IMR-90 (cell line): ENCODE data around the gene FCHSD2. TPM values are rescaled to one million over a fixed set of nuclear protein-coding genes. Genes with fewer than 3 reads are reported as not detected.

Source experiments
- ATAC-seq: fragments of 200-7000 bp; cut with Tn5 transposase; 2 replicates; pipeline ENCODE4 v1.9.1; 2020; ENCODE audit warnings: low read depth, mild to moderate bottlenecking, moderate library complexity
- BruUV-seq: library from RNA; stranded (reverse); fragments of 400-500 nt; replicated peaks from 2 replicates; lab custom pipeline; 2021; lab: Mats Ljungman, UMichigan
- CTCF ChIA-PET: fragments of 300-600 bp; formaldehyde crosslinking; extraction: SDS; loops from one replicate; lab custom pipeline; 2021; ENCODE audit warnings: antibody characterized with exemption; lab: Yijun Ruan, JAX
- POLR2A ChIA-PET: fragments of 300-600 bp; sonication (Branson Sonifier 250); formaldehyde crosslinking; loops from one replicate; lab custom pipeline; 2022; ENCODE audit warnings: antibody characterized with exemption; ENCODE audit not compliant: unreplicated experiment; lab: Charles Lee
- DNase-seq: peaks from one replicate; pipeline ENCODE4 v3.0.0; 2013
- H2AFZ ChIP-seq: replicated peaks from 2 replicates; pipeline ENCODE3; 2013; ENCODE audit warnings: low read length, mild to moderate bottlenecking; ENCODE audit not compliant: poor library complexity
- H2AK5ac ChIP-seq: 2 replicates; pipeline ENCODE4 v1.6.1; 2013; ENCODE audit warnings: low read depth, low read length, inconsistent platforms
- H2AK9ac ChIP-seq: replicated peaks from 2 replicates; pipeline ENCODE3; 2013; ENCODE audit warnings: mild to moderate bottlenecking, low read depth, low read length, moderate library complexity; ENCODE audit not compliant: poor library complexity
- H2BK120ac ChIP-seq: 2 replicates; pipeline ENCODE4 v1.6.1; 2013; ENCODE audit warnings: low read depth, low read length, inconsistent platforms
- H2BK15ac ChIP-seq: 3 replicates; pipeline ENCODE4 v1.6.1; 2013; ENCODE audit warnings: low read depth, low read length, inconsistent platforms
- H2BK20ac ChIP-seq: 2 replicates; pipeline ENCODE4 v1.6.1; 2013; ENCODE audit warnings: low read depth, mild to moderate bottlenecking, inconsistent platforms, low read length, moderate library complexity
- H2BK5ac ChIP-seq: 2 replicates; pipeline ENCODE4 v1.6.1; 2013; ENCODE audit warnings: mild to moderate bottlenecking, low read depth, low read length, inconsistent platforms; ENCODE audit not compliant: poor library complexity, severe bottlenecking
- H3K14ac ChIP-seq: replicated peaks from 2 replicates; pipeline ENCODE4 v1.6.1; 2013; ENCODE audit warnings: low read depth, low read length, inconsistent platforms
- H3K18ac ChIP-seq: 2 replicates; pipeline ENCODE4 v1.6.1; 2013; ENCODE audit warnings: low read depth, low read length, control low read depth
- H3K23ac ChIP-seq: 2 replicates; pipeline ENCODE4 v1.6.1; 2013; ENCODE audit warnings: low read depth, low read length, inconsistent platforms
- H3K27ac ChIP-seq: 2 replicates; pipeline ENCODE4 v1.5.1; 2013; ENCODE audit warnings: mild to moderate bottlenecking, control low read depth, low read length; ENCODE audit not compliant: insufficient read depth
- H3K27me3 ChIP-seq: 2 replicates; pipeline ENCODE4 v1.6.1; 2013; ENCODE audit warnings: low read length; ENCODE audit not compliant: control insufficient read depth, insufficient read depth
- H3K36me3 ChIP-seq: 2 replicates; pipeline ENCODE4 v1.6.1; 2013; ENCODE audit warnings: low read length, mixed read lengths; ENCODE audit not compliant: control insufficient read depth, insufficient read depth
- H3K4ac ChIP-seq: 2 replicates; pipeline ENCODE4 v1.6.1; 2013; ENCODE audit warnings: low read depth, low read length, inconsistent platforms
- H3K4me1 ChIP-seq: 2 replicates; pipeline ENCODE4 v1.6.1; 2013; ENCODE audit warnings: low read length, mixed read lengths; ENCODE audit not compliant: control insufficient read depth, insufficient read depth
- H3K4me2 ChIP-seq: 2 replicates; pipeline ENCODE4 v1.6.1; 2013; ENCODE audit warnings: low read depth, mild to moderate bottlenecking, control low read depth, low read length, moderate library complexity
- H3K4me3 ChIP-seq: 2 replicates; pipeline ENCODE4 v1.5.1; 2013; ENCODE audit warnings: low read depth, mild to moderate bottlenecking, control low read depth, low read length, moderate library complexity; ENCODE audit not compliant: insufficient read depth
- H3K56ac ChIP-seq: 2 replicates; pipeline ENCODE4 v1.6.1; 2013; ENCODE audit warnings: low read length, inconsistent platforms; ENCODE audit not compliant: insufficient read depth; ENCODE audit errors: extremely low read depth
- H3K79me1 ChIP-seq, 2 experiments: 2 replicates each; pipeline ENCODE4 v1.6.1; 2013; ENCODE audit warnings: low read length in 2 of 2, inconsistent platforms in 1 of 2, low read depth in 1 of 2
- H3K9ac ChIP-seq: 2 replicates; pipeline ENCODE4 v1.6.1; 2013; ENCODE audit warnings: low read depth, low read length, control low read depth
- H3K9me1 ChIP-seq: 2 replicates; pipeline ENCODE4 v1.6.1; 2013; ENCODE audit warnings: low read length, inconsistent platforms; ENCODE audit not compliant: insufficient read depth
- H3K9me3 ChIP-seq: 2 replicates; pipeline ENCODE4 v1.6.1; 2013; ENCODE audit warnings: low read length; ENCODE audit not compliant: control insufficient read depth, insufficient read depth
- H4K20me1 ChIP-seq: 2 replicates; pipeline ENCODE4 v1.6.1; 2013; ENCODE audit warnings: low read length, inconsistent platforms; ENCODE audit not compliant: insufficient read depth
- H4K5ac ChIP-seq: 2 replicates; pipeline ENCODE4 v1.6.1; 2013; ENCODE audit warnings: mild to moderate bottlenecking, low read depth, low read length, control low read depth
- H4K8ac ChIP-seq, 2 experiments: 2 replicates each; pipeline ENCODE4 v1.6.1; 2013; ENCODE audit warnings: low read depth in 2 of 2, low read length in 2 of 2, control low read depth in 1 of 2, inconsistent platforms in 1 of 2
- H4K91ac ChIP-seq: 2 replicates; pipeline ENCODE4 v1.6.1; 2013; ENCODE audit warnings: low read depth, low read length, inconsistent platforms; ENCODE audit not compliant: insufficient read depth
- CHD1 ChIP-seq: IDR thresholded peaks from 2 replicates; pipeline ENCODE4 v1.6.1; 2012; ENCODE audit warnings: low read depth, low read length, improper control_type of control experiment
- FOS ChIP-seq: fragments of 150-350 bp; IDR thresholded peaks from 2 replicates; pipeline ENCODE4 v1.6.1; 2016; ENCODE audit warnings: low read depth, low read length
- MAFK ChIP-seq: IDR thresholded peaks from 2 replicates; pipeline ENCODE4 v1.6.1; 2012; ENCODE audit warnings: low read depth, low read length, improper control_type of control experiment
- MAZ ChIP-seq: IDR thresholded peaks from 2 replicates; pipeline ENCODE4 v1.6.1; 2012; ENCODE audit warnings: low read depth, mild to moderate bottlenecking, low read length, improper control_type of control experiment, moderate library complexity, borderline replicate concordance
- RCOR1 ChIP-seq: IDR thresholded peaks from 2 replicates; pipeline ENCODE4 v1.6.1; 2012; ENCODE audit warnings: mild to moderate bottlenecking, low read length, improper control_type of control experiment; ENCODE audit not compliant: insufficient replicate concordance
- RFX5 ChIP-seq: IDR thresholded peaks from 2 replicates; pipeline ENCODE4 v1.8.0; 2012; ENCODE audit warnings: low read depth, mild to moderate bottlenecking, low read length, moderate library complexity
- WGBS, 2 experiments: methylation state at CpG; one replicate each; pipeline versions ENCODE4 v1.1.5 to v1.1.7; 2013; ENCODE audit warnings: missing lambda C conversion rate in 2 of 2; ENCODE audit not compliant: insufficient read length in 1 of 2; ENCODE audit errors: extremely low coverage in 2 of 2; 5-methylcytosine and 5-hydroxymethylcytosine counted together
- dilution Hi-C: fragments of 300-500 bp; cut with HindIII; formaldehyde crosslinking; loops from one replicate; pipeline ENCODE4 v1.14.3; 2018; ENCODE audit warnings: low sequenced_read_pairs; ENCODE audit not compliant: unreplicated experiment
- in situ Hi-C: fragments of 300-500 bp; cut with MboI; formaldehyde crosslinking; loops from 3 replicates; pipeline ENCODE4 v1.14.3; 2019; ENCODE audit warnings: low sequenced_read_pairs, inconsistent platforms, mixed read lengths
- intact Hi-C: fragments of 100-400 bp; cut with micrococcal nuclease; formaldehyde crosslinking; loops from 2 replicates; pipeline ENCODE4 v1.10.0; 2022
- polyA plus RNA-seq, 3 experiments: library from polyadenylated mRNA; depleted of rRNA; stranded (reverse); fragments of >200 nt; gene quantifications; 2 replicates each; pipeline ENCODE4 v1.2.3, GENCODE V29; 2012; ENCODE audit warnings: low replicate concordance in 1 of 3
- total RNA-seq: library from RNA; depleted of rRNA; stranded (reverse); fragments of >200 nt; gene quantifications from 2 replicates; pipeline ENCODE4 v1.2.3, GENCODE V29; 2012

Gene FCHSD2
- total and polyA plus RNA-seq, 2 of the 4 experiments (the other 2 are of a cell fraction): 5.9 to 18.7 TPM

GRCh38 chr11:72904016-72904415 lies 238.1 kb downstream of the FCHSD2 start:
- Histone ChIP-seq H3K79me1 (peaks cover 0 to 5% of the 10 kb centered on the region in 2 experiments; a peak in 1 of 4 replicates), H3K14ac (no peak overlapping the region), H3K4me3 (no peak overlapping the region), H2BK5ac (no peak overlapping the region), H2AK9ac (no peak overlapping the region), H4K20me1 (no peaks in the 10 kb centered on the region), H3K9me1 (peaks cover 4% of the 10 kb centered on the region), H3K23ac (no peak overlapping the region), H2BK120ac (no peak overlapping the region), H4K91ac (no peak overlapping the region), H2AFZ (no peak overlapping the region), H3K9ac (no peak overlapping the region), H3K36me3 (no peaks in the 10 kb centered on the region), H3K4ac (no peak overlapping the region), H2BK20ac (no peak overlapping the region), H4K8ac (no peak overlapping the region), H3K4me2 (no peak overlapping the region), H4K5ac (no peak overlapping the region), H3K27me3 (no peaks in the 10 kb centered on the region), H3K18ac (no peak overlapping the region), H3K56ac (no peak overlapping the region), H3K9me3 (peaks cover 2% of the 10 kb centered on the region; the same call in 1 of the 2 replicates), H2AK5ac (no peak overlapping the region), H2BK15ac (no peak overlapping the region), H3K4me1 (no peaks in the 10 kb centered on the region), H3K27ac (no peak overlapping the region)
- ATAC-seq (no peak), DNase-seq (no peak)
- CTCF ChIA-PET: no interaction called here
- intact Hi-C loops (no loop called here), in situ Hi-C loops (no loop called here), dilution Hi-C loops (no loop called here)
- no TSS peak for BruUV-seq
- no peak for TF ChIP-seq CHD1
- no peak for TF ChIP-seq MAZ
- TF ChIP-seq RFX5: no peak
- no peak for TF ChIP-seq RCOR1
- TF ChIP-seq MAFK: no peak
- no peak for TF ChIP-seq FOS
- WGBS, 2 experiments: no CpG with 5 or more reads among the region's 4 CpGs
- POLR2A ChIA-PET: no interaction called here
